Superior temporal gyrus (tissue), 1 donor: ENCODE data around the gene PTPRJ.
"Not testable (repeated sequence)": the region's sequence is repeated elsewhere in the genome, so short reads cannot be mapped to it uniquely, and the experiment has no call there.

ENCODE experiments used
- DNase-seq: peaks from one replicate; pipeline ENCODE4 v3.0.0-alpha.2; 2016; ENCODE audit errors: extremely low spot score

Gene PTPRJ

DNA sequence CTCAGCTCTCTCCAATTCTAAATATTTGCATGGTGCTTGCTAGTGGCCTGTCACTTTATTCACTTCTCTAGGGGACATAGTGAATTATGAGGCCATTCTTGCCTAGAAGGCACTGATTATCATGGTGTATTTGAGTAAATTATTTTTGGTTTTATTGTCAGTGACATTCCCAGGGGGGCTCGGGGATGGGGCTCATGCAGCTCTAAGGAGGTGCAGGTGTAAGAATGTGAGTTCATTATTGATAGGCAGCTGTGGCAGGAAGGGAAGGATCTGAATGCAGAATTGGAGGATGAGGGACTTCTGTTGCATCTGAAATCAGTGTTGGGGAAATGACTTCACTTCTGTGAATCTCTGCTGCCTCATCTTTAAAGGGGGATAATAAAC lies 182.5 kb downstream of the PTPRJ start:
- no peak for DNase-seq

DNA sequence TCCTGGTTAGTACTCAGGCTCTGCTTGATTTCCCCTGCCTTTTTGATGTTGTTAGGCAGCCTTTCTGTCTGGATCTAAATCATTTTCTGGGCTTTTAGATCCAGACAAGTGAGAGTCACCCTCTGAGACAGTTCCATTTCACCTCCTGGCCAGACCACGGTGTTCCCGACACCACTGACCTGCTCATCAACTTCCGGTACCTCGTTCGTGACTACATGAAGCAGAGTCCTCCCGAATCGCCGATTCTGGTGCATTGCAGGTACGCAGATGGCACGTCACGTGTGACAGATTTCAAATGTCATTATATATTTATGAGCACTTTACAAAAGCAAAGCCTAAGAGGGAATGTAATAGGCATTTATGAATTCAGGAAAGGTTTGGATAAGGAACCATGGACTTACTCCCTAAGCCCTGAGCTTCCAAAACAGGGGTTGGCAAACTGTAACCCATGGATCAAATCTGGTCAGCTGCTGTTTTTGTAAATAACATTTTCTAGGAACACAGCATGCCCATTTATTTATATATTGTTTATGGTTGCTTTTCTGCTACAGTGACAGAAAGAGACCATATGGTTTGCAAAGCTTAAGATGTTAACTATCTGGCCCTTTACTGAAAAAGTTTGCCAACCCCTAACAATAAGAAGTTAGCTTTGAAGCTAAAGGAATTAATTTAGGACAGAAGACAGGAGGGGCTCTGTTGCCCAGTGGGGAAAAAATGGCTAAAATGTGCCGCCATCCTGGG lies 183.2 kb downstream of the PTPRJ start:
- DNase-seq: no peak

DNA sequence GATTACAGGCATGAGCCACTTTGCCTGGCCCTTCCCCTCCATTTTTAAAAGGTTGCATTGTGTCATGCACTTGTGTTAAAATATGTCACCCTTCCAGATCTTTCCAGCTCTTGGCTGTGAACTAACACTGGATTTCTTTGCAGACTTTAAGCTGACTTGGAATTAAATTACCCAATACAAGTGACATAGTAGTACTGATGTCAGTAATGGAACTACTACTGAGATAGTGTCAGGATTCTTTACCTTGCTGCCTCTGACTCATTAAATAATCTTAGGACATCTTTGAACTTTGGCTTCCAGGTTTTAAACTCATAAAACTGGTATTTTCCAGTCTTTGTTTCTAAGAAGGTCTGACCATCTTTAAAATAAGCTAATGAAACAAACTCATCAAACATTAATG lies 184.5 kb downstream of the PTPRJ start:
- no peak for DNase-seq

DNA sequence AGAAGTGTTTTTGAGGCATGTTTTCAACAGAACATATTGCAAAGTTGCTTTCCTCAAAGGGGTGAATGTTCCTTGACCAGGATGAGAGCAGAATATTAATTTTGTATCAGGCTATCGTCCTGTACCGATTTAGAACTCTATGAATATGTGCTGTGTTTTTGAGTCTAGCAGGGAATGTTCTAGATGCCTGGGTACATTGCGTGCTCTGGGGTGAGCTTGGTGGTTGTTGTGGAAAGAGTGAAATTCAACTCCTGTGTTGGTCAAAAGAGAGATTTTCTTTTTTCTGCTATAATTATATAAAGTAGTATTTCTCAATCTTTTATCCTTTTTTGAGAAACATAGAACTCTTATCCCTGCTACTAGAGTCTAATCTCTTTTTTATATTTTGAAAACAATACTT lies 185.1 kb downstream of the PTPRJ start:
- no peak for DNase-seq

DNA sequence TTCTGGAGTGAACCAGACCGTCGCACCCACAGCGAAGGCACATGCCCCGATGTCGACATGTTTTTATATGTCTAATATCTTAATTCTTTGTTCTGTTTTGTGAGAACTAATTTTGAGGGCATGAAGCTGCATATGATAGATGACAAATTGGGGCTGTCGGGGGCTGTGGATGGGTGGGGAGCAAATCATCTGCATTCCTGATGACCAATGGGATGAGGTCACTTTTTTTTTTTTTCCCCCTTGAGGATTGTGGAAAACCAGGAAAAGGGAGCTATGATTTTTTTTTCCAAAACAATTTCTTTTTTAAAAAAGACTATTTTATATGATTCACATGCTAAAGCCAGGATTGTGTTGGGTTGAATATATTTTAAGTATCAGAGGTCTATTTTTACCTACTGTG lies 187.0 kb downstream of the PTPRJ start:
- DNase-seq: no peak

DNA sequence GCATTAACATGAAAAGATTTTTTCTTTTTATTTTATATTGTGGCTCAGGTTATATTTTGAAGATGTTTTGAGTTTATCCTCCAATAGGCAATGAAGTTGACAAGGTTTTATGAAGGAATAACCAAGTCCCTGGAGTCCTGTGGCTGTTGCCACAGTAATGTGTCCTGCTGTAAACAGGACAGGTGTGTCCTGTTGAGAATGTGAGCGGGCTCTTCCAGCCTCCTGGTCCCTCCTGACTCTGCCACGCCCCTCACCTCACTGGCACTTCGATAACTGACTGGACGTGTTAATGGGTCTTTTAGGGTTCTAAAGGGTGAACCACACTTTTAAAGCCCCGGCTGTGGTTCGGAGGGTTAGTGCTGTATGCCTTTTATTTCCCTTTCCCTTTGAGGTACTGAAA lies 188.5 kb downstream of the PTPRJ start:
- DNase-seq: no peak

DNA sequence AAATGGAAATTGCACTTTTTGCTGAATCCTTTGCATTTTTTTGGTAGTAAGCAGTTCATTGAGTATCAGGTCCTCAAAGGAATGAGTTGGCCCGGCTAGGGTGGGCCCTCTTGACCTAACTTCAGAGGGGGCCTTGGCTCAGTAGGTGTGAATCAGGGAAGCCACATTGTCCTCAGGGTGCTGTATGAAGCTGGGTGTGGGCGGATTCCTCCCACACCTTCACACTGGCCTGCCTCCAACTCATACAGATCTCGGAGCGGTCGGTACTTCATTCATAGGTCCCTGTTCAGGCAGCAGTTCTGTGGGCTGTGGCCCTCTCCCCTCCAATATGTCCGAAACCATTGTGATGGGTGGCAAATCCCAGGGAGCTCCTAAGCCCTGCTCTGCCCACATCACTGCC lies 188.9 kb downstream of the PTPRJ start:
- DNase-seq: no peak

DNA sequence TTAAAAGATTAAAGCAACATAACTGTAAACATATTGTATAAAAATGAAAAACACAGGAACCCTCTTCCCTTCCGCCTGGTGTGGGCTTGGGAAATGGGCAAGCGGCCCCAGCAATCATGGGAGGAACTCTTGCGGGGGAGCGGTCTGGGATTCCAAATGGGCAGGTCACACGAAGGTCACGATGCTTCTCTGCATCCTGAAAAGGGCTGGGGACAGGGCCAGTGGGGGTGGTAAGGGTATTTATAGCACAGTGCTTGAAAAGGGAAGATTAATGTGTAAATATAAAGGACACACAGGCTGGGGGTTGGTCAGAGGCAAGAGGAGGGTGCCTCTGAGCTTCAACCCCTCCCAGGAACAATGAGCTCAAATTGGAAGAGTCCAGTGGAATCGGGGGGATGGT lies 189.4 kb downstream of the PTPRJ start:
- no peak for DNase-seq

DNA sequence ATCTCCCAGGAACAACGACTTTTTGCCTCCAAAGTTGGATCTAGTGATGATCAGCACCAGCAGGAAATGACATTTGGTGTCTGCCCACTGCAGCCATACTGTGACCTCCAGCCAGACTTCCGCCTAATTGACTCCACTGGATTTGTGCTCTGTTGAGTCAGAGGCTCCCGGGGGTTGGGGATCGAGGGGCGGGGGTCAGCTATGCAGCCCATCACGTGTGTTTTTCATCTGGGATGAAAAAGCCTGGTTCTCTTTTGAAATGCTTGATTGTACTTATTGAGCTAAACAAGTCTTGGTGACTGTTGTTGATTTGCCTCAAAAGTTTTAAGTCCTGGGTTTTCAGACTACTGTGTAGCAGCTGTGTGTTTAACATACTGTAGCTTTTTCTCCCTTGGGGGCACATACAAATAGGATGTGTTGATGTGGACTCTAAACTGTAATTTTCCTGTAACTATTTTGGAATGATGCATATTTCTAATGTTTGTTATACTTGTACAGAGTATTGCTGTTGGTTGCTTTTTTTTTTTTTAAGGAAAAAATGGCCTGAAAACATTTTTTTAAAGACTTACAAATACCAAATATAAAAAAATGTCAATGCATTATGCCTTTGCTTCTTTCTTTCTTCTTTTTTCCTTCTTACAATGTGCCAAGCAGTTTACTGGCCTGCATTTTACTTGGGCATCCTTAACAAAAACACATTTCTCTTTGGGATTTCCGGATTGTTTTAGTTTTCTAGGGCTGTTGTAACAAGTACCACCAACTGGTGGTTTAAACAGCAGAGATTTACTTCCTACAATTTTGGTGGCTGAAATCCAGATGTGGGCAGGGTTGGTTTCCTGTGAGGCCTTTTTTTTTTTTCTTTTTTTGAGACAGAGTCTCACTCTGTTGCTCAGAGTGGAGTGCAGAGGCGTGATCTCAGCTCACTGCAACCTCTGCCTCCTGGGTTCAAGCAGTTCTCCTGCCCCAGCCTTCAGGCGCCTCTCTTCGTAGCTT lies 190.2 kb downstream of the PTPRJ start:
- DNase-seq: no peak

DNA sequence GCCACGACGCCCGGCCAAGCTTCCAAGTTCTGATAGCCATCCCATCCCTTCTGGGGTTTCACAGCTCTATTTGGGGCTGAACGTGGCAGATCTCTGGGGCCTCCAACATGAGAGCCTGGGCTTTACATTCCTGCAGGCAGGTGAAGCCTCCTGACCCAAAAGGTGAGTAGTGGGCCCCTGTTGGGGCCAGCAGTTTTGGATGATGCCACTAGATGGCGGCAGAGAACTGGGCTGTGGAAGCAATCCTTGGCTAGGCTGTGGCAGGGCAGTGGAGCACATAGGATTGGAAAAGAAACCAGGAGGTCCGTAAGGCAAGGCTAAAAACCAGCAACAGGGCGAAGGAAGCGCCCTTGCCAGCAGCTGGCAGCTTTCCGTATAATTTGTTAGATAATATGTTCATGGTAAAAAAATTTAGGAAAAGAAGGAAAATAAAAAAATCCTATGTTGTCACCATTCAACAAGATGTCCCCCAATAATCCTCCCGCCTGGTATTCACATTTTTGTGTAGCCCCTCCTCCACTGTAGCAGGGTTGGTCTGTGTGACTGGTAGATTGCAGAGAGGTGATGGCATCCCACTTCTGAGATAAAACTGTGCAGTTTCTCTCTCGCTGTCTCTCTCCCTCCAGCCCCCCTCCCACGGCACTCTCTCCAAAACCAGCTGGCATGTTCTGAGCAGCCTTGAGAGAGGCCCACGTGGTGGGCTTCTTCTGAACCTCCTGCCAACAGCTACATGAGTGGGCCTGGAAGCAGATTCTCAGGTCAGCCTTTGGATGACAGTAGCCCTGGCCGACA lies 192.7 kb downstream of the PTPRJ start:
- DNase-seq: peak; percentile 77

DNA sequence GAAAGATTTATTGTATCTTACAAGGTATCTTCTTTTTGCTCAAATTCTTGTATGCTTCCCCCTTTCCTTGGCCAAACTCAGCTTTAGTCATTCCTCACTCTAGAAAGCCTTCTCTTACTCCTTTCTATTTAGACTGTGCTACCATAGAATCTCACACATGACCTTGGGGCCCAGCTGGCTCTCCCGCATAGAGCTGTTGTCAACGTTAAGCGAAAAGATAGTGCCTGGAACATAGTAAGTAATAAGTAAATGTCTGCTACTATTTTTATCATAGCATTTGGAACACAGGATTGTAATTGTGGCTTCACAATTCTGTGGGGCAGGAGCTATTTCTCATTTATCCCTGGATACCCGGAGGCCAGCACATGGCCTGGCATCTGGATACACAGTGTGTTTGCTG lies 197.3 kb downstream of the PTPRJ start:
- no peak for DNase-seq

DNA sequence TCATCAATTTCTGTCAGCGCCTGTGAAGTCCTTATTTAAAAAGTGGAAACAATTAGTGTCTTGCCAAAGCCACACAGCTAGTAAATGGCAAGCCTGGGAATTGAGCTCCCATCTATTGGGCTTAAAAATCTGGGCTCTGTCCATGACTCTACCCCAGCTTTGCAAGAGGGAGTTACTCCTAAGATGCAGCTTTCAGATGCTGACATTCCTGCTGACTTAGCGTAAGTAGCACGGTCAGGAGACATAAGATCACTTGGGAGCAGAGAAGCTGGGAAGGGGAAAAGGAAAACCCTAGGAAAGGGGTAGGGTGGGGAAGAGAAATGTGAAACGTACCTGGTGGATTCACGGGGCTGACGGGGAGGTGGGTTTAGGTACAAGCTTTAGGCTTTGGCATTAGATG lies 200.3 kb downstream of the PTPRJ start:
- DNase-seq: no peak

DNA sequence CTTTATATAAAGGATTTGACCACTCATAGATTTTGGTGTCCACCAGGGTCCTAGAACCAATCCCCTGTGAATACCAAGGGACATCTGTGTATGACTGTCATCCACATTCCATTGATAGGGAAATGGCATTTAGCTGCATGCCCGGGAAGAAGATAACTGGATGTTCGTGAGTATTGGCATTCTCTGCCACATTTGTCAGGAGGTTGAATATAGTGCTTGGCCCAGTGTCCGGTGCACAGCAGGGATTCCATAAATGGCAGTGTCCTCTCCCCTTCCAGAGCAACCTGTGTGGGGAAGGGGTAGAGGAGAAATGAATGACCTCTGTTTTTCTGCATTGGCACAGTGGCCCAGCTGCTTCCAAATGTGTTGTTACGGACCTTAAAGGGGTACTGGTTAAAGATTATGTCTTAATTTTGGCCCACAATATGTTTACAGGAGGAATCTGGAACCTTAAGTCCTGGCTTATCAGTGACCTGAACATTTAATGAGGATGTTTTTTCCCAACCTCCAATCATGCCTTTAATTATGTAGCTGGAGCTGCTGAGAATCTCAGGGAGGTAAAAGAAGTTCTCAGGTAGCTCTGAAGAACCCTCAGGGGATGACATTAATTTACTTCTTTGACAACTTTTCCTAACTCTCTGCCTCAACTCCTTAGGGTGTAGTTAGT lies 202.6 kb downstream of the PTPRJ start:
- DNase-seq: no peak

DNA sequence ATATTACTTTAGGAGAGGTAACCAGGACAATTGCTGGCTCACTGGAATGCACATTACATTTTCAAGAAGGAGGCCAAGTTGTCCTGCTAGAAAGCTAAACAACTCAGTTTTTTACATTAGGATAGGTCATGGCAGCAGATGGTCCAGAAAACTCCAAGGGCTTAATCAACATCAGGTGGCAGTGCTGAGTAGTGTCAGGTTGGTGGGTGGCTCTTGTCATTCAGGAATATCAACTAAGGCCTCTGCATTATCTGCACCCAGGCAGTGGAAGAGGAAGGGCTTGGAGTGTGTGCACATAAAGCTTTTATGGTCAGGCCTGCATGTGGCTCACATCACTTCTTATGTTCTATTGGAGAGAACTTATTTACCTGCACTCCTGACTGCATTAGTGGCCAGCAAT lies 204.1 kb downstream of the PTPRJ start:
- DNase-seq: no peak

DNA sequence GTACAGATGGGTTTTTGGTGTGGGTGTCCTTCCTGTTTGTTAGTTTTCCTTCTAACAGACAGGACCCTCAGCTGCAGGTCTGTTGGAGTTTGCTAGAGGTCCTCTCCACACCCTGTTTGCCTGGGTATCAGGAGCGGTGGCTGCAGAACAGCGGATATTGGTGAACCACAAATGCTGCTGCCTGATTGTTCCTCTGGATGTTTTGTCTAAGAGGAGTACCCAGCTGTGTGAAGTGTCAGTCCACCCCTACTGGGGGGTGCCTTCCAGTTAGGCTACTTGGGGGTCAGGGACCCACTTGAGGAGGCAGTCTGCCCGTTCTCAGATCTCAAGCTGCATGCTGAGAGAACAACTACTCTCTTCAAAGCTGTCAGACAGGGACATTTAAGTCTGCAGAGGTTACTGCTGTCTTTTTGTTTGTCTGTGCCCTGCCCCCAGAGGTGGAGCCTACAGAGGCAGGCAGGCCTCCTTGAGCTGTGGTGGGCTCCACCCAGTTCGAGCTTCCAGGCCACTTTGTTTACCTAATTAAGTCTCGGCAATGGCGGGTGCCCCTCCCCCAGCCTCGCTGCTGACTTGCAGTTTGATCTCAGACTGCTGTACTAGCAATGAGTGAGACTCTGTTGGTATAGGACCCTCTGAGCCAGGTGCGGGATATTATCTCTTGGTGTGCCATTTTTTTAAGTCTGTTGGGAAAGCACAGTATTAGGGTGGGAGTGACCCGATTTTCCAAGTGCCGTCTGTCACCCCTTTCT lies 210.7 kb downstream of the PTPRJ start:
- DNase-seq: not testable (repeated sequence)

DNA sequence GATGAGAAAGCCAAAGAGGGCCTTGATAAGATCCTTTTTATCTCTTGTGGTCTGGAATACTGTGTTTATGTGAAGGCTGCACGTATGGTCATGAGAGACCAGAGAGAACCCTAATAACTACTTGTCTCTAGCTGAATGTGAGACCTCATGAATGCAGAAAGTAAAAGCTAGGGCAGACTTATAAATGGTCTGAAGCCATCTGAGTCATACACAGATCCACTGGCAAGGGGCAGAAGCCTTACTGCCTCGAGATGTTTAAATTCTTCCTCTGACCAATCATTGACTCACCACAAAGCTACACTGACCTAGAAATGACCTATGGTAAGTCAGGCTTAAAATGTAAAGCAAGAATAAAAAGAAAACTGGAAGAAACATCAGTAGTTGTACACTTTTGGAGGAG lies 213.5 kb downstream of the PTPRJ start:
- no peak for DNase-seq

DNA sequence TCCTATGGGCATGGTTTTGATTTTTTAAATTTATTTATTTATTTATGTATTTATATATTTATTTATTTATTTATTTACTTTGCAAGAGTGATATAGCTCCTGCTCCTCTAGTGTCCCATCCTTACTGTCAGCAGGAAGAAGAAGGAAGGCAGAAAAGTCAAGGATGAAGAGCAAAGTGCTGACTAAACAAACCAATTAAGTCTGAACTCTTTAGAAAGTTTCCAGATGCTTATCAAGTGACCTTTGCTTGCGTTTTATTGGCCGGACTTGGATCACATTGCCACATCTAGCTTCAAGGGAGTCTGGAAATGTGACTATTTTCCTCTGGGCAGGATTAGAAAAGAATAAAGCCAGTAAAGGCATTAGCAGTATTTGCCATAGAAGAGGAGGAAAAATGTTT lies 227.5 kb downstream of the PTPRJ start:
- no peak for DNase-seq

DNA sequence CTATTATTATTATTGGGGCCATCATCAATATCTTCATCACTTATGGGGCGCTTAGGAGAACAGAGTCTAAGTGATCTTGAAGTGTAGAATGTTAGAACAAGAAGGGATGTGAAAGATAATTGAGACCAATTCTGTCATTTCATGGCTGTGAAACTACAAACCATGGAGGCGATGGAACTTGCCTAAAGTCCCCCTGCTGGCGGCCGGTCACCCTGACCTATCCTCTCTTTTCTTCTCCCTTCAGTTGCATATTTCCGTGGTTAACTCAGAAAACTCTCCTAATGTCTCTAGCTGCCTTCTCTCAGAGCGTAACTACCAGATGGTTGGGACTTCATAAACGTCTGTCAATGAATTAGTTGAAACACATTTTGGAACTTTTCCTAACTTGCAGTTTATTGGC lies 229.7 kb downstream of the PTPRJ start:
- DNase-seq: no peak

DNA sequence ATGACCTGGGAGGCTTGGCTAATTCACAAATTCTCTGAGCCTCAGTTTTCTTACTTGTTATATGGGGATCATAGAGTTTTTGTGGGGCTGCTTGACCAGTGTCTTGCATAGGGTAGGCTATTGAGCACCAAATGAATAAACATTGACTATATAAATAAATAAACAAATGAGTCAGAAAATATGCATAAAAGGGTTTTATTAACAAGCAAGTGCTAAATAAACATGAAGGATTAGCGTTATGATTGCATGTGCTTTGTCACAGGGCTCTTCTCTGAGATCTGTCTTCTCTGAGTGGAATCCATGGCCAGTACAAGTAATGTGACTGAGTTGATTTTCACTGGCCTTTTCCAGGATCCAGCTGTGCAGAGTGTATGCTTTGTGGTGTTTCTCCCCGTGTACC lies 236.2 kb downstream of the PTPRJ start, which contains the start of gene OR4B1:
Gene OR4B1 (plus strand): TSS at position 301 of the 400 bp plus-strand sequence. CDS start 0 bp downstream, at position 301.
- DNase-seq: no peak
